ENCODE results near the gene DCAF4L1.

Gene DCAF4L1

GRCh38 chr4:41998019-41998418 is 16.5 kb downstream of the DCAF4L1 start:
- H3K4me3 ChIP-seq (ENCODE audit: low read depth, low read length): no peak overlapping the region
- TF ChIP-seq, protein P1, sequence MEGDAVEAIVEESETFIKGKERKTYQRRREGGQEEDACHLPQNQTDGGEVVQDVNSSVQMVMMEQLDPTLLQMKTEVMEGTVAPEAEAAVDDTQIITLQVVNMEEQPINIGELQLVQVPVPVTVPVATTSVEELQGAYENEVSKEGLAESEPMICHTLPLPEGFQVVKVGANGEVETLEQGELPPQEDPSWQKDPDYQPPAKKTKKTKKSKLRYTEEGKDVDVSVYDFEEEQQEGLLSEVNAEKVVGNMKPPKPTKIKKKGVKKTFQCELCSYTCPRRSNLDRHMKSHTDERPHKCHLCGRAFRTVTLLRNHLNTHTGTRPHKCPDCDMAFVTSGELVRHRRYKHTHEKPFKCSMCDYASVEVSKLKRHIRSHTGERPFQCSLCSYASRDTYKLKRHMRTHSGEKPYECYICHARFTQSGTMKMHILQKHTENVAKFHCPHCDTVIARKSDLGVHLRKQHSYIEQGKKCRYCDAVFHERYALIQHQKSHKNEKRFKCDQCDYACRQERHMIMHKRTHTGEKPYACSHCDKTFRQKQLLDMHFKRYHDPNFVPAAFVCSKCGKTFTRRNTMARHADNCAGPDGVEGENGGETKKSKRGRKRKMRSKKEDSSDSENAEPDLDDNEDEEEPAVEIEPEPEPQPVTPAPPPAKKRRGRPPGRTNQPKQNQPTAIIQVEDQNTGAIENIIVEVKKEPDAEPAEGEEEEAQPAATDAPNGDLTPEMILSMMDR (IDR thresholded peaks at IDR 0.05; ENCODE audit: borderline replicate concordance, insufficient read depth, low read depth, low read length): no peak

GRCh38 chr4:41999321-41999720 is 17.8 kb downstream of the DCAF4L1 start:
- TF ChIP-seq, protein P1 (IDR thresholded peaks at IDR 0.05; ENCODE audit: borderline replicate concordance, insufficient read depth, low read depth, low read length): no peak
- no peak overlapping the region for H3K4me3 ChIP-seq (ENCODE audit: low read depth, low read length)

GRCh38 chr4:42008011-42008786 is 26.6 kb downstream of the DCAF4L1 start:
- H3K4me3 ChIP-seq (ENCODE audit: low read depth, low read length): no peak overlapping the region
- TF ChIP-seq, protein P1 (IDR thresholded peaks at IDR 0.05; ENCODE audit: borderline replicate concordance, insufficient read depth, low read depth, low read length): no peak

GRCh38 chr4:42015438-42015837 is 33.9 kb downstream of the DCAF4L1 start:
- TF ChIP-seq, protein P1 (IDR thresholded peaks at IDR 0.05; ENCODE audit: borderline replicate concordance, insufficient read depth, low read depth, low read length): no peak
- no peak overlapping the region for H3K4me3 ChIP-seq (ENCODE audit: low read depth, low read length)

GRCh38 chr4:42018451-42018850 is 36.9 kb downstream of the DCAF4L1 start:
- TF ChIP-seq, protein P1 (IDR thresholded peaks at IDR 0.05; ENCODE audit: borderline replicate concordance, insufficient read depth, low read depth, low read length): no peak
- no peak overlapping the region for H3K4me3 ChIP-seq (ENCODE audit: low read depth, low read length)

Measured in GM12875 (cell line).